Loucy (cell line): ENCODE measurements around the gene CHMP4A.

Experiments
- EZH2phosphoT487 ChIP-seq: fragments of 200-600 bp; IDR thresholded peaks from 2 replicates; pipeline ENCODE4 v1.6.1; 2018; ENCODE audit warnings: antibody characterized with exemption, mild to moderate bottlenecking, moderate library complexity, borderline replicate concordance
- TF ChIP-seq, protein P1 (sequence below): fragments of 200-600 bp; sonication (generic); conservative IDR thresholded peaks from 2 replicates; pipeline ENCODE4 v1.5.1; 2014; ENCODE audit warnings: mild to moderate bottlenecking, antibody characterized with exemption, low read length

GRCh38 chr14:24260780-24261157 lies 47.5 kb upstream of the CHMP4A start:
- TF ChIP-seq, protein P1, sequence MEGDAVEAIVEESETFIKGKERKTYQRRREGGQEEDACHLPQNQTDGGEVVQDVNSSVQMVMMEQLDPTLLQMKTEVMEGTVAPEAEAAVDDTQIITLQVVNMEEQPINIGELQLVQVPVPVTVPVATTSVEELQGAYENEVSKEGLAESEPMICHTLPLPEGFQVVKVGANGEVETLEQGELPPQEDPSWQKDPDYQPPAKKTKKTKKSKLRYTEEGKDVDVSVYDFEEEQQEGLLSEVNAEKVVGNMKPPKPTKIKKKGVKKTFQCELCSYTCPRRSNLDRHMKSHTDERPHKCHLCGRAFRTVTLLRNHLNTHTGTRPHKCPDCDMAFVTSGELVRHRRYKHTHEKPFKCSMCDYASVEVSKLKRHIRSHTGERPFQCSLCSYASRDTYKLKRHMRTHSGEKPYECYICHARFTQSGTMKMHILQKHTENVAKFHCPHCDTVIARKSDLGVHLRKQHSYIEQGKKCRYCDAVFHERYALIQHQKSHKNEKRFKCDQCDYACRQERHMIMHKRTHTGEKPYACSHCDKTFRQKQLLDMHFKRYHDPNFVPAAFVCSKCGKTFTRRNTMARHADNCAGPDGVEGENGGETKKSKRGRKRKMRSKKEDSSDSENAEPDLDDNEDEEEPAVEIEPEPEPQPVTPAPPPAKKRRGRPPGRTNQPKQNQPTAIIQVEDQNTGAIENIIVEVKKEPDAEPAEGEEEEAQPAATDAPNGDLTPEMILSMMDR: no peak
- TF ChIP-seq EZH2phosphoT487: no peak
